ENCODE measurements around the gene SLFN11. TPM values are rescaled to one million over a fixed set of nuclear protein-coding genes. Genes with fewer than 3 reads are reported as not detected.
"Not testable (repeated sequence)": the region's sequence is repeated elsewhere in the genome, so short reads cannot be mapped to it uniquely, and the experiment has no call there.

Gene SLFN11
- total RNA-seq, 4 donors from 2014 or later: 58.1 to 127 (median 92.3) TPM

DNA sequence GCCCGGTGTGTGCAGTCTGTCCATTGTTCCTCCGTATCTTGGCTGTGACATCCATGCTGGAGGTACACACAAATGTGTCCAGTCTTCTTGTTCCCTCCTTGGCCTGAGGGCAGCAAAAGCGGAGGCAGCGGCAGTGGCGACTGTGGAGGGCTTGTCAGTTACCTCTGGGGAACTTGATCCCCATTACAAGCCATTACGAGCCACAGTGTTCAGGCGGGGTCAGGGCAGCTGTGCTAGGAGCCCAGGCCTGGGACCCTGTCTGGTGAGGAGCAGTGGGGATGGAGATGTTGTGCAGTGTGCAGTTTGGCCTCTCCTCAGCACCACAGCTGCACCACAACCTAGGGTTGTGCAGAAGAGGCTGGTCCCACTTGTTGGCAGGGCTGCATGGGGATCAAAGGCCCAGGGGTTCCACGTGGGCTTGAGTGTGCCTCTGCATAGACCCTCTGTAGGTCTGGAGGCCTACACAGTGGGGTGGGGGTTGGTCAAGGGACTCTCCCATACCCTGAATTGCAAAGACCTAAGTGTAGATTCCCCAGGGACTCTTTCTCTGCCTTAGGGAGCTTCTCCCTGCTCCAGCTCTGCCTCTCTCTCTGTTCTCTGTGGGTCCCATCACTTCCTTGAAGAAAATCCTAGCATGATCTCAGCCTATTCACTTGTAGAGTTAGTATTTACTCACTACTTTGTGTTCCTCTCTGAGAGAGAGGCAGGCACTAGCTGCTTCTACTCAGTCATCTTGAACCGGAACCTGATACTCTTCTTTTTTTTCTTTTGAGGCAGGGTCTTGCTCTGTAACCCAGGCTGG, 58.8 kb downstream of the SLFN11 start:
- ATAC-seq (ENCODE audit: low FRiP score): no peak
- TF ChIP-seq, protein P1, sequence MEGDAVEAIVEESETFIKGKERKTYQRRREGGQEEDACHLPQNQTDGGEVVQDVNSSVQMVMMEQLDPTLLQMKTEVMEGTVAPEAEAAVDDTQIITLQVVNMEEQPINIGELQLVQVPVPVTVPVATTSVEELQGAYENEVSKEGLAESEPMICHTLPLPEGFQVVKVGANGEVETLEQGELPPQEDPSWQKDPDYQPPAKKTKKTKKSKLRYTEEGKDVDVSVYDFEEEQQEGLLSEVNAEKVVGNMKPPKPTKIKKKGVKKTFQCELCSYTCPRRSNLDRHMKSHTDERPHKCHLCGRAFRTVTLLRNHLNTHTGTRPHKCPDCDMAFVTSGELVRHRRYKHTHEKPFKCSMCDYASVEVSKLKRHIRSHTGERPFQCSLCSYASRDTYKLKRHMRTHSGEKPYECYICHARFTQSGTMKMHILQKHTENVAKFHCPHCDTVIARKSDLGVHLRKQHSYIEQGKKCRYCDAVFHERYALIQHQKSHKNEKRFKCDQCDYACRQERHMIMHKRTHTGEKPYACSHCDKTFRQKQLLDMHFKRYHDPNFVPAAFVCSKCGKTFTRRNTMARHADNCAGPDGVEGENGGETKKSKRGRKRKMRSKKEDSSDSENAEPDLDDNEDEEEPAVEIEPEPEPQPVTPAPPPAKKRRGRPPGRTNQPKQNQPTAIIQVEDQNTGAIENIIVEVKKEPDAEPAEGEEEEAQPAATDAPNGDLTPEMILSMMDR (IDR thresholded peaks at IDR 0.05): no peak
- no peak for DNase-seq (ENCODE audit: low spot score)

DNA sequence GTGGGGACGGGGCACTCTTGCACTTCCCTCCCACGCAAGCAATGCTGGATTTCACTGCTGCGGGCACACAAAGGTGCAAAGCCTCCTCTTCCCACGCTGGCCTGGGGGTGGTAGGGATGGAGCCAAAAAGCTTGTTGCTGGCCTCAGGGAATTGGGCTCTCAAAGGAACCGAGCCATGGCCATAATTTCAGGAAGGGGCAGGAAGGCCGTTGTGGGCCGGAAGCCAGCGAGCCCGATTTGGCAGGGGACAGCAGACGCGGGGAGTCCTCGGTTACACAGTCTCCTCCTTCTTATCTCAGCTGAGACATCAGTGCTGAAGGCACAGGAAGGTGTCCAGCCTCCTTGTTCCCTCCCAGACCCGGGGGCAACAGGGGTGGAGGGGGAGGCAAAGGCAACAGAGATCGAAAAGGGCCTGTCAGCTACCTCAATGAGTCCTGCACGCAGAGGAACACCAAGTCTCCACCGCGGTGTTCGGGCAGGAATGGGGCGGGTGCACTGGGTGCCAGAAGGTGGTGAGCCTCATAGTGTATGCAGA, 59.5 kb downstream of the SLFN11 start:
- no peak for ATAC-seq (ENCODE audit: low FRiP score)
- DNase-seq (ENCODE audit: low spot score): no peak
- TF ChIP-seq, protein P1 (IDR thresholded peaks at IDR 0.05): no peak

DNA sequence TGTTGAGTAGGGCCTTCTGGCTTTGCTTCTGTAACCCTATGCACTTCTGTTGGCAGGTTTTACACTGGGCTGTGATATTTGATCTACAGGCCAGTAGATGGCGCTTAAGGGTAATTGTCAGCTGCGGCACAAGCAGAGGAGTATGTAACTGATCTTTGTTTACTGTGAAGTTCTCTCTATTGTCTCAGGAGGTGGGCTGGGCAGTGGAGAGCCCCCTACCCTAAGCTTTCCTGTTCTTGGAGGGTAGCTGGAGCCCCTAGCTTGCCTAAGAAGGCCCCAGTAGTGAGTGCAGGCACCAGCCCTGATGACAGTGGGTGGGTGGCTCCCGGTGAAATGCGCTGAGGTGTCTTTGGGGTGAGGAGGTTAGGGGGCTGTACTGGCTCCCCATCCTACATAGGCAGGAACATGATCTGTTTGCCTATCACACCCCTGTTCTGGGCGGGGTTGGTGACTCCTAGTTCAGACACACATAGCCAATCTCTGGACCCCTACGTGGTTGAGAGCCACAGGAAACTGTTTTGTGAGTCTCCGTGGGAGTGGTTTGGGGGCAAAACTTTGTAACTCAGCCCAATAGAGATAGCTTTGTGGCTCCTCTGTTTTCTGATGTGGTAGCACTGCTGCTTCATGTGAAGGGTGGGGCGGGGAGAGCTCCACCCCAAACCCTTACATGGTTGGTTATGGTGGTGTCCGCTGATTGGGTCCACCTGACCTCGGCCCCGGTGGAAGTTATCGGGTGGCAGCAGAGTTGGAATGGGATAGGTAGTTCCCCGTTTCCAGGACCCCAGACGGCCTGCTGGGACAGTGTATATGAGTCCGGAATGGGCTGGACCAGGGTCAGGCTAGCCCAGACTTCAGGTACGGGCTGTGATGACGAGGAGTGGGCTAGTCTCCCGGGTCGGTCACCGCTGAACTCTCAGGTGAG, 60.4 kb downstream of the SLFN11 start:
- ATAC-seq (ENCODE audit: low FRiP score) (peak; percentile 71), DNase-seq (ENCODE audit: low spot score) (no peak)
- TF ChIP-seq, protein P1 (IDR thresholded peaks at IDR 0.05): peak in 2 of 3 donors; percentile 34 to 54

DNA sequence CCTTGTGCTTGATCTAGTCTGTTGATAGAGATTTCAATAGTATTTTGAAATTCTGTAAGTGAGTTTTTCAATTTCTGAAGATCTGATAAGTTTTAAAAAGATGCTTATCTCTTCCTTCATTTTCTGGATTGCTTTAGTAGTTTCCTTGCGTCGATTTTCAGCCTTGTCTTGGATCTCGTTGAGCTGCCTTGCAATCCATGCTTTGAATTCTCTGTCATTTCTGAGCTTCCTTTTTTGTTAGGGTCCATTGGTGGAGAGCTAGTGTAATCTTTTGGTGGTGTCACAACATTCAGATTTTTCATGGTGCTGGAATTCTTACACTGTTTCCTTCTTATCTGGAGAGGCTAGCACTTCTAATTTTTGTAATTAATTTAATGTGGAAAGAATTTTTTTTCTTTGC, 61.1 kb downstream of the SLFN11 start:
- no peak for ATAC-seq (ENCODE audit: low FRiP score)
- TF ChIP-seq, protein P1 (IDR thresholded peaks at IDR 0.05): no peak
- no peak for DNase-seq (ENCODE audit: low spot score)

DNA sequence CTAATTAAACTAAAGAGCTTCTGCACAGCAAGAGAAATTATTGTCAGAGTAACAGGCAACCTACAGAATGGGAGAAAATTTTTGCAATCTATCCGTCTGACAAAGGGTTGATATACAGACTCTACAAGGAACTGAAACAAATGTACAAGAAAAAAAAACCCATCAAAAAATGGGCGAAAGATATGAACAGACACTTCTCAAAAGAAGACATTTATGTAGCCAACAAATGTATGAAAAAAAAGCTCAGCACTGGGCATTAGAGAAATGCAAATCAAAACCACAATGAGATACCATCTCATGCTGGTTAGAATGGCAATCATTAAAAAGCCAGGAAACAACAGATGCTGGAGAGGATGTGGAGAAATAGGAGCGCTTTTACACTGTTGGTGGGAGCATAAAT, 64.1 kb downstream of the SLFN11 start:
- ATAC-seq (ENCODE audit: low FRiP score); DNase-seq (ENCODE audit: low spot score): not testable (repeated sequence)

Small RNA genes within 50 kb of the gene (small RNA-seq; reads per million reads assigned to genes)
- not detected for gene AC060766.3
- gene AC060766.5: not detected

Other genes with a start within 250 kb of the SLFN11 start
- 10 to 100 TPM; 12.1 to 31.3 (median 14.6) TPM for gene NLE1, start 231.3 kb downstream of the SLFN11 start, total RNA-seq
- gene UNC45B, start 225.8 kb downstream of the SLFN11 start, total RNA-seq: under 1 TPM in 1 of 4 donors, not detected in 3; 0.06 TPM
- gene SLC35G3, start 179.2 kb downstream of the SLFN11 start, total RNA-seq: not detected
- gene SLFN5, start 130.5 kb downstream of the SLFN11 start, total RNA-seq: 10 to 100 TPM; 18.9 to 53.0 (median 32.5) TPM
- 10 to 100 TPM in 2 of 4 donors, 1 to 10 TPM in 2; 9.0 to 24.7 (median 11.0) TPM for gene SLFN12, start 58.9 kb upstream of the SLFN11 start, total RNA-seq
- gene SLFN13, start 75.1 kb upstream of the SLFN11 start, total RNA-seq: 10 to 100 TPM in 1 of 4 donors, 1 to 10 TPM in 3; 5.9 to 20.3 (median 7.4) TPM
- 10 to 100 TPM in 1 of 4 donors, 1 to 10 TPM in 3; 2.3 to 31.2 (median 4.7) TPM for gene SLFN12L, start 164.1 kb upstream of the SLFN11 start, total RNA-seq
- gene SLFN14, start 187.2 kb upstream of the SLFN11 start, total RNA-seq: not detected
- gene PEX12, start 204.9 kb upstream of the SLFN11 start, total RNA-seq: 1 to 10 TPM; 3.5 to 7.4 (median 5.2) TPM
- gene AP2B1, start 213.7 kb upstream of the SLFN11 start, total RNA-seq: 10 to 100 TPM; 62.6 to 94.3 (median 79.4) TPM

Data from omental fat pad (tissue), 4 donors.